Loucy (cell line): ENCODE results near the gene MAP1A.
A peak's percentile ranks its signal among the peaks of the same experiment; 100 is the strongest.

Source experiments
- H2AFZ ChIP-seq: fragments of 200-600 bp; sonication (generic); 2 replicates; pipeline ENCODE4 v1.6.0; 2016; ENCODE audit warnings: antibody characterized with exemption, mild to moderate bottlenecking, low read length, moderate library complexity
- H3F3A ChIP-seq: fragments of 200-600 bp; 2 replicates; pipeline ENCODE4 v1.6.0; 2016; ENCODE audit warnings: antibody characterized with exemption, low read depth, mild to moderate bottlenecking
- H3K27me3 ChIP-seq: fragments of 200-600 bp; sonication (generic); 2 replicates; pipeline ENCODE4 v1.6.1; 2014; ENCODE audit warnings: low read length, mild to moderate bottlenecking; ENCODE audit not compliant: insufficient read depth, poor library complexity, severe bottlenecking
- H3K36me3 ChIP-seq: fragments of 200-600 bp; sonication (generic); 2 replicates; pipeline ENCODE4 v1.6.1; 2016; ENCODE audit warnings: low read length; ENCODE audit not compliant: insufficient read depth
- H3K4me1 ChIP-seq: fragments of 200-600 bp; sonication (generic); 2 replicates; pipeline ENCODE4 v1.5.1; 2014; ENCODE audit warnings: low read length, mild to moderate bottlenecking; ENCODE audit not compliant: insufficient read depth, poor library complexity, severe bottlenecking
- H3K4me2 ChIP-seq: fragments of 200-600 bp; sonication (generic); 2 replicates; pipeline ENCODE4 v1.6.0; 2014; ENCODE audit warnings: antibody characterized with exemption, low read length, low read depth, mild to moderate bottlenecking; ENCODE audit not compliant: poor library complexity, severe bottlenecking
- H3K4me3 ChIP-seq: fragments of 200-600 bp; sonication (generic); 2 replicates; pipeline ENCODE4 v1.5.1; 2014; ENCODE audit warnings: low read length, mild to moderate bottlenecking, mixed read lengths; ENCODE audit not compliant: poor library complexity, severe bottlenecking
- H3K79me2 ChIP-seq: fragments of 200-600 bp; sonication (generic); 2 replicates; pipeline ENCODE4 v1.6.1; 2014; ENCODE audit warnings: low read length; ENCODE audit not compliant: insufficient read depth
- H3K9ac ChIP-seq: fragments of 200-600 bp; sonication (generic); 2 replicates; pipeline ENCODE4 v1.6.0; 2014; ENCODE audit warnings: mild to moderate bottlenecking, low read depth, low read length, moderate library complexity; ENCODE audit not compliant: poor library complexity, severe bottlenecking
- H3K9me2 ChIP-seq: fragments of 200-600 bp; sonication (generic); replicated peaks from 2 replicates; pipeline ENCODE4 v1.6.1; 2016; ENCODE audit warnings: low read depth, low read length, mixed read lengths
- H3K9me3 ChIP-seq: fragments of 200-600 bp; sonication (generic); 2 replicates; pipeline ENCODE4 v1.6.1; 2014; ENCODE audit warnings: mild to moderate bottlenecking, antibody characterized with exemption, low read length, low read depth; ENCODE audit not compliant: insufficient read depth
- H4K20me1 ChIP-seq: fragments of 200-600 bp; sonication (generic); 2 replicates; pipeline ENCODE4 v1.6.0; 2014; ENCODE audit warnings: antibody characterized with exemption, low read length, mild to moderate bottlenecking; ENCODE audit not compliant: insufficient read depth, poor library complexity, severe bottlenecking
- EZH2phosphoT487 ChIP-seq: fragments of 200-600 bp; IDR thresholded peaks from 2 replicates; pipeline ENCODE4 v1.6.1; 2018; ENCODE audit warnings: antibody characterized with exemption, mild to moderate bottlenecking, moderate library complexity, borderline replicate concordance
- TF ChIP-seq, protein P1 (sequence below): fragments of 200-600 bp; sonication (generic); conservative IDR thresholded peaks from 2 replicates; pipeline ENCODE4 v1.5.1; 2014; ENCODE audit warnings: mild to moderate bottlenecking, antibody characterized with exemption, low read length

MAP1A gene

GRCh38 chr15:43473885-43474284 is 43.5 kb upstream of the MAP1A start:
- Histone ChIP-seq H3F3A (no peaks in the 10 kb centered on the region), H3K4me2 (no peak overlapping the region), H3K4me1 (no peaks in the 10 kb centered on the region), H3K79me2 (no peaks in the 10 kb centered on the region), H2AFZ (no peak overlapping the region), H3K9ac (no peak overlapping the region), H3K9me3 (no peaks in the 10 kb centered on the region), H4K20me1 (no peaks in the 10 kb centered on the region), H3K9me2 (no peaks in the 10 kb centered on the region), H3K27me3 (no peaks in the 10 kb centered on the region), H3K36me3 (peaks cover 80% of the 10 kb centered on the region), H3K4me3 (no peak overlapping the region)
- no peak for TF ChIP-seq EZH2phosphoT487
- TF ChIP-seq, protein P1, sequence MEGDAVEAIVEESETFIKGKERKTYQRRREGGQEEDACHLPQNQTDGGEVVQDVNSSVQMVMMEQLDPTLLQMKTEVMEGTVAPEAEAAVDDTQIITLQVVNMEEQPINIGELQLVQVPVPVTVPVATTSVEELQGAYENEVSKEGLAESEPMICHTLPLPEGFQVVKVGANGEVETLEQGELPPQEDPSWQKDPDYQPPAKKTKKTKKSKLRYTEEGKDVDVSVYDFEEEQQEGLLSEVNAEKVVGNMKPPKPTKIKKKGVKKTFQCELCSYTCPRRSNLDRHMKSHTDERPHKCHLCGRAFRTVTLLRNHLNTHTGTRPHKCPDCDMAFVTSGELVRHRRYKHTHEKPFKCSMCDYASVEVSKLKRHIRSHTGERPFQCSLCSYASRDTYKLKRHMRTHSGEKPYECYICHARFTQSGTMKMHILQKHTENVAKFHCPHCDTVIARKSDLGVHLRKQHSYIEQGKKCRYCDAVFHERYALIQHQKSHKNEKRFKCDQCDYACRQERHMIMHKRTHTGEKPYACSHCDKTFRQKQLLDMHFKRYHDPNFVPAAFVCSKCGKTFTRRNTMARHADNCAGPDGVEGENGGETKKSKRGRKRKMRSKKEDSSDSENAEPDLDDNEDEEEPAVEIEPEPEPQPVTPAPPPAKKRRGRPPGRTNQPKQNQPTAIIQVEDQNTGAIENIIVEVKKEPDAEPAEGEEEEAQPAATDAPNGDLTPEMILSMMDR = no peak

GRCh38 chr15:43483297-43484128 is 33.9 kb upstream of the MAP1A start:
- no peaks in the 10 kb centered on the region for H3F3A ChIP-seq
- TF ChIP-seq, protein P1 = peak; percentile 75
- no peak for TF ChIP-seq EZH2phosphoT487
- H3K79me2 ChIP-seq = peaks cover 5% of the 10 kb centered on the region; the same call in 1 of the 2 replicates
- no peak overlapping the region for H3K4me2 ChIP-seq
- H3K9ac ChIP-seq = no peak overlapping the region
- peaks cover 4% of the 10 kb centered on the region for H3K4me1 ChIP-seq
- no peaks in the 10 kb centered on the region for H3K9me2 ChIP-seq
- no peak overlapping the region for H3K4me3 ChIP-seq
- no peaks in the 10 kb centered on the region for H3K27me3 ChIP-seq
- peaks cover 13% of the 10 kb centered on the region for H4K20me1 ChIP-seq
- no peak overlapping the region for H2AFZ ChIP-seq
- H3K9me3 ChIP-seq = no peaks in the 10 kb centered on the region
- peaks cover 34% of the 10 kb centered on the region; the same call in 1 of the 2 replicates for H3K36me3 ChIP-seq

DNA sequence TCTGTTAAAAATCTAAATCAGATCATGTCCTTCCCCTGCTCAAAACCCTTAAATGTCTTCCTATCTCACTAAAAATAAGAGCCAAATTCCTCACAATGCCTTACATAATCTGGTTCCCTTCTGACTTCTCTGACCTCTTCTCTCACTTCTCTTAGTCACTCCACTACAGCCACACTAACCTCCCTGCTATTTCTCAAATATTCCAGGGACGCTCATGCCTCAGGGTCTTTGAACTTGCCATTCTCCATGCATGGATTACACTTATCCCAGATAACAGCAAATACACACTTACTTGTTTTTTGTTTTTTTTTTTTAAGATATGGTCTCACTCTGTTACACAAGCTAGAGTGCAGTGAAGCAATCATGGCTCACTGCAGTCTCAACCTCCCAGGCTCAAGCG is 33.0 kb upstream of the MAP1A start:
- Histone ChIP-seq H4K20me1 (peaks cover 14% of the 10 kb centered on the region), H3K4me3 (no peak overlapping the region)

More for the DNA sequence above, 33.0 kb upstream of the MAP1A start:
- no peak for TF ChIP-seq EZH2phosphoT487
- TF ChIP-seq, protein P1 = no peak
- Histone ChIP-seq H3K4me1 (peaks cover 11% of the 10 kb centered on the region), H3K27me3 (no peaks in the 10 kb centered on the region), H2AFZ (no peak overlapping the region), H3K4me2 (no peak overlapping the region), H3K9ac (no peak overlapping the region), H3K9me3 (no peaks in the 10 kb centered on the region), H3K36me3 (peaks cover 25% of the 10 kb centered on the region; the same call in 1 of the 2 replicates), H3K79me2 (peaks cover 5% of the 10 kb centered on the region; the same call in 1 of the 2 replicates), H3K9me2 (no peaks in the 10 kb centered on the region), H3F3A (peaks cover under 1% of the 10 kb centered on the region; the same call in 1 of the 2 replicates)
